Hepatocyte (in vitro differentiated cells): ENCODE results near the gene NUDT3.
"Not testable (repeated sequence)": the region's sequence is repeated elsewhere in the genome, so short reads cannot be mapped to it uniquely, and the experiment has no call there.

Experiments
- EZH2 ChIP-seq: fragments of 200-600 bp; sonication (generic); IDR thresholded peaks from 2 replicates; pipeline ENCODE4 v1.6.1; 2016; ENCODE audit warnings: antibody characterized with exemption, mild to moderate bottlenecking, borderline replicate concordance
- EZH2phosphoT487 ChIP-seq: fragments of 200-600 bp; sonication (generic); IDR thresholded peaks from one replicate; pipeline ENCODE4 v1.6.1; 2018; ENCODE audit warnings: antibody characterized with exemption, mild to moderate bottlenecking, low read depth, moderate library complexity; ENCODE audit not compliant: unreplicated experiment, severe bottlenecking
- TF ChIP-seq, protein P1 (sequence below): fragments of 200-600 bp; sonication (generic); IDR thresholded peaks from 2 replicates; pipeline ENCODE4 v1.5.1; 2016; ENCODE audit warnings: antibody characterized with exemption, mild to moderate bottlenecking; ENCODE audit not compliant: poor library complexity

DNA sequence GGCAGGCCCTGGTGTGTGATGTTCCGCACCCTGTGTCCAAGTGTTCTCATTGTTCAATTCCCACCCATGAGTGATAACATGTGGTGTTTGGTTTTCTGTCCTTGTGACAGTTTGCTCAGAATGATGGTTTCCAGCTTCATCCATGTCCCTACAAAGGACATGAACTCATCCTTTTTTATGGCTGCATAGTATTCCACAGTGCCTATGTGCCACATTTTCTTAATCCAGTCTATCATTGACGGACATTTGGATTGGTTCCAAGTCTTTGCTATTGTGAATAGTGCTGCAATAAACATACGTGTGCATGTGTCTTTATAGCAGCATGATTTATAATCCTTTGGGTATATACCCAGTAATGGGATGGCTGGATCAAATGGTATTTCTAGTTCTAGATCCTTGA is 62.7 kb downstream of the NUDT3 start:
- TF ChIP-seq, protein P1, sequence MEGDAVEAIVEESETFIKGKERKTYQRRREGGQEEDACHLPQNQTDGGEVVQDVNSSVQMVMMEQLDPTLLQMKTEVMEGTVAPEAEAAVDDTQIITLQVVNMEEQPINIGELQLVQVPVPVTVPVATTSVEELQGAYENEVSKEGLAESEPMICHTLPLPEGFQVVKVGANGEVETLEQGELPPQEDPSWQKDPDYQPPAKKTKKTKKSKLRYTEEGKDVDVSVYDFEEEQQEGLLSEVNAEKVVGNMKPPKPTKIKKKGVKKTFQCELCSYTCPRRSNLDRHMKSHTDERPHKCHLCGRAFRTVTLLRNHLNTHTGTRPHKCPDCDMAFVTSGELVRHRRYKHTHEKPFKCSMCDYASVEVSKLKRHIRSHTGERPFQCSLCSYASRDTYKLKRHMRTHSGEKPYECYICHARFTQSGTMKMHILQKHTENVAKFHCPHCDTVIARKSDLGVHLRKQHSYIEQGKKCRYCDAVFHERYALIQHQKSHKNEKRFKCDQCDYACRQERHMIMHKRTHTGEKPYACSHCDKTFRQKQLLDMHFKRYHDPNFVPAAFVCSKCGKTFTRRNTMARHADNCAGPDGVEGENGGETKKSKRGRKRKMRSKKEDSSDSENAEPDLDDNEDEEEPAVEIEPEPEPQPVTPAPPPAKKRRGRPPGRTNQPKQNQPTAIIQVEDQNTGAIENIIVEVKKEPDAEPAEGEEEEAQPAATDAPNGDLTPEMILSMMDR = not testable (repeated sequence)
- not testable (repeated sequence) for TF ChIP-seq EZH2, EZH2phosphoT487
